Testis (tissue), 2 donors: ENCODE measurements around the gene ELF1.

ENCODE experiments used
- POLR2A ChIP-seq: fragments of 450-650 bp; IDR thresholded peaks from one replicate; pipeline ENCODE4 v1.6.1; 2017; ENCODE audit warnings: antibody characterized with exemption, mild to moderate bottlenecking, moderate library complexity
- TF ChIP-seq, protein P1 (sequence below), 3 experiments: fragments of 450-650 bp in 2 of 3; fragments of 200-600 bp in 1 of 3; sonication (generic) in 1 of 3; IDR thresholded peaks; one replicate each; pipeline ENCODE4 v1.5.1; 2016 to 2019; ENCODE audit warnings: antibody characterized with exemption in 3 of 3, mild to moderate bottlenecking in 2 of 3, moderate library complexity in 1 of 3

DNA sequence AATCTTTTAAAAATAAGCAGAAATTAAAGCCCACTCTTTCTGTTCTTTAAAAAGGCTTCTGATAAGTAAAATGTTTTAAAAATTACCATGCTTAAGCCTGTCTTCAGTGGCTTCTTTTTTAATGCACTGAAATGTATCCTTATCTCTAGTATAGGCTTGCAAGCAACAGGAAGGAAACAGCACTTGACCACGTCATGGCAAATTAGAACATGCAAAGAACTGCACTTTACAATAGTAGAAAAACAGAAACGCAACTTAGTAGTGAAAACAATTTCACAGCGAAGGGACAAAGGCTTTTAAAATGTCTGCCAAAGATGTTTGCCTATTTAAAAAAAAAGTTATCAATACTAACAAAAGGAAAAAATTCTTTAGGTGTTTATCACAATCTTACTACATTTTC, 36.3 kb downstream of the ELF1 start:
- TF ChIP-seq, protein P1, sequence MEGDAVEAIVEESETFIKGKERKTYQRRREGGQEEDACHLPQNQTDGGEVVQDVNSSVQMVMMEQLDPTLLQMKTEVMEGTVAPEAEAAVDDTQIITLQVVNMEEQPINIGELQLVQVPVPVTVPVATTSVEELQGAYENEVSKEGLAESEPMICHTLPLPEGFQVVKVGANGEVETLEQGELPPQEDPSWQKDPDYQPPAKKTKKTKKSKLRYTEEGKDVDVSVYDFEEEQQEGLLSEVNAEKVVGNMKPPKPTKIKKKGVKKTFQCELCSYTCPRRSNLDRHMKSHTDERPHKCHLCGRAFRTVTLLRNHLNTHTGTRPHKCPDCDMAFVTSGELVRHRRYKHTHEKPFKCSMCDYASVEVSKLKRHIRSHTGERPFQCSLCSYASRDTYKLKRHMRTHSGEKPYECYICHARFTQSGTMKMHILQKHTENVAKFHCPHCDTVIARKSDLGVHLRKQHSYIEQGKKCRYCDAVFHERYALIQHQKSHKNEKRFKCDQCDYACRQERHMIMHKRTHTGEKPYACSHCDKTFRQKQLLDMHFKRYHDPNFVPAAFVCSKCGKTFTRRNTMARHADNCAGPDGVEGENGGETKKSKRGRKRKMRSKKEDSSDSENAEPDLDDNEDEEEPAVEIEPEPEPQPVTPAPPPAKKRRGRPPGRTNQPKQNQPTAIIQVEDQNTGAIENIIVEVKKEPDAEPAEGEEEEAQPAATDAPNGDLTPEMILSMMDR (IDR thresholded peaks at IDR 0.05) = no peak
- TF ChIP-seq POLR2A = no peak
